Measurements from ENCODE around the gene SPAG17.

The SPAG17 gene

GRCh38 chr1:118008011-118008410 lies 177.0 kb downstream of the SPAG17 start:
- Histone ChIP-seq H3K4me1 (ENCODE audit: control insufficient read depth, insufficient read depth, low read length) (no peaks in the 10 kb centered on the region), H3K27me3 (ENCODE audit: control insufficient read depth, insufficient read depth, low read length) (no peaks in the 10 kb centered on the region), H3K9ac (ENCODE audit: low read depth, low read length) (no peak overlapping the region)

DNA sequence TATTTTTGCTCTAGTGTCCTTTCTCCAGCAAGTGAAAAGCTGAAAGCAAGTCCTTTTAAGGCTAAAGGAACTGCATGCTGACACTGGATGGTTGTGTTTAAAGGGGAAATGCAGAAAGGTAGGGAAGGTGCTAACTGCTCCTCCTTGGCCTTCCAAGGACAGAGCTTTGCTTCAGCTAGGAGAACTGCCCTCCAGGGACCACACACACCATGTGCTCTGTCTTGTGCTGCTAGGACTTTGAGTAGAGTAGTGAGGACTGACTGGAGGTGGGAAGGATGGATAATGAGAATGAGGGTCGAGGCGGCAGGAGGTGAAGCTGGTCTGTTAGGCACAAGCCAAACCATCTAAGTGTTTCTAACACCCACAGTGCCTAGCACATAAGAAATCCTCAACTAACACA lies 177.6 kb downstream of the SPAG17 start:
- no peaks in the 10 kb centered on the region for H3K4me1 ChIP-seq (ENCODE audit: control insufficient read depth, insufficient read depth, low read length)
- no peaks in the 10 kb centered on the region for H3K9me3 ChIP-seq (ENCODE audit: control insufficient read depth, insufficient read depth, low read length)
- no peak overlapping the region for H3K9ac ChIP-seq (ENCODE audit: low read depth, low read length)
- no peaks in the 10 kb centered on the region for H3K36me3 ChIP-seq (ENCODE audit: control insufficient read depth, insufficient read depth, low read length)
- no peak overlapping the region for H3K4me3 ChIP-seq (ENCODE audit: low read depth, low read length)
- H3K27me3 ChIP-seq (ENCODE audit: control insufficient read depth, insufficient read depth, low read length): no peaks in the 10 kb centered on the region

More at GRCh38 chr1:118008011-118008410, 177.0 kb downstream of the SPAG17 start:
- no peaks in the 10 kb centered on the region for H3K36me3 ChIP-seq (ENCODE audit: control insufficient read depth, insufficient read depth, low read length)
- H3K4me3 ChIP-seq (ENCODE audit: low read depth, low read length): no peak overlapping the region
- H3K9me3 ChIP-seq (ENCODE audit: control insufficient read depth, insufficient read depth, low read length): no peaks in the 10 kb centered on the region

DNA sequence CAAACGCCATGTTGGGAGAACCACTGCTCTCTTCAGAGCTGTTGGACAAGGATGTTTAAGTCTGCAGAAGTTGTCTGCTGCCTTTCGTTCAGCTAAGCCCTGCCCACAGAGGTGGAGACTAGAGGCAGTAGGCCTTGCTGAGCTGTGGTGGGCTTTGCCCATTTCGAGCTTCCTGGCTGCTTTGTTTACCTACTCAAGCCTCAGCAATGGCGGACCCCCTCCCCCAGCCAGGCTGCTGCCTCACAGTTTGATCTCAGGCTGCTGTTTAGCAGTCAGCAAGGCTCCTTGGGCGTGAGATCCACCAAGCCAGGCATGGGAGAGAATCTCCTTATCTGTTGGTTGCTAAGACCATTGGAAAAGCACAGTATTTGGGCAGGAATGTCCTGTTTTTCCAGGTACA lies 180.7 kb downstream of the SPAG17 start:
- Histone ChIP-seq H3K4me1 (ENCODE audit: control insufficient read depth, insufficient read depth, low read length) (no peaks in the 10 kb centered on the region), H3K9me3 (ENCODE audit: control insufficient read depth, insufficient read depth, low read length) (no peaks in the 10 kb centered on the region), H3K36me3 (ENCODE audit: control insufficient read depth, insufficient read depth, low read length) (no peaks in the 10 kb centered on the region), H3K4me3 (ENCODE audit: low read depth, low read length) (no peak overlapping the region), H3K9ac (ENCODE audit: low read depth, low read length) (no peak overlapping the region), H3K27me3 (ENCODE audit: control insufficient read depth, insufficient read depth, low read length) (no peaks in the 10 kb centered on the region)

- no peaks in the 10 kb centered on the region for H3K36me3 ChIP-seq (ENCODE audit: control insufficient read depth, insufficient read depth, low read length)
- no peak overlapping the region for H3K9ac ChIP-seq (ENCODE audit: low read depth, low read length)
- H3K27me3 ChIP-seq (ENCODE audit: control insufficient read depth, insufficient read depth, low read length): no peaks in the 10 kb centered on the region
- no peaks in the 10 kb centered on the region for H3K9me3 ChIP-seq (ENCODE audit: control insufficient read depth, insufficient read depth, low read length)
- no peak overlapping the region for H3K4me3 ChIP-seq (ENCODE audit: low read depth, low read length)
- H3K4me1 ChIP-seq (ENCODE audit: control insufficient read depth, insufficient read depth, low read length): no peaks in the 10 kb centered on the region
Observed at GRCh38 chr1:117985973-117986372, 199.1 kb downstream of the SPAG17 start.

GRCh38 chr1:117985239-117985638 lies 199.8 kb downstream of the SPAG17 start:
- Histone ChIP-seq H3K9me3 (ENCODE audit: control insufficient read depth, insufficient read depth, low read length) (no peaks in the 10 kb centered on the region), H3K4me1 (ENCODE audit: control insufficient read depth, insufficient read depth, low read length) (no peaks in the 10 kb centered on the region), H3K27me3 (ENCODE audit: control insufficient read depth, insufficient read depth, low read length) (no peaks in the 10 kb centered on the region)

DNA sequence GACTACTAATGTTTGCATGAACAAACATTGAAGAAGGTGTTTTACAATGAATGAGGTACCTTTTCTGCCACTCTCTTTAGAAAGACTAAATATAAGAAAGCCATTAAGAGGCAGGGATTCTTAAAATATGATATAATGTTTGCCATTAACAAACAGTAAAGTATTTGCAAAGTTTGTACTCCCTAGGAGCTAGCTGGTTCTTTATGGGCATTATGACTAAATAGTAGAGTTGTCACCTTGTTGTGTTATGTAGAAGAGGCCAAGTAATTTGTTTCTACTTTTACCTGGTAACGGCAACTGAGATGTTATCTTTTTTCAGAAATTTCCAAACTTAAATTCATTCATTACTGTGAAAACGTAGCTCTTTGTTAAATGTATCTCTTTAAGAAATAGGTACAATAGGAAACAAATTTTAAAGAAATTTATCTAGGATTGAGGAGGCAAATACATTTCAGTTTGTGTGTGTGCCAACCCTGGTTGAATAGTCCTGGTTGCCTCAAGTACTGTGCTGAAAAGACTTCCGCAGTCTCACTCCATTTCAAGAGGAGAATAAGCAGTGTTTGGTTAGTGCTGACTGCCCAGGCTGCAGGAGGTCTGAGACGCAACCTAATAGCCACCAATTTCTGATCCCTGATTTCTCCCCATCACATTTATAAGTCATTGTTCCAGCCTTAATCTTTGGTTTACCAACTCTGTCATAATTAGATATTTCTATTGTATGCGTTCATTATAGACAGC lies 203.4 kb downstream of the SPAG17 start:
- H3K9ac ChIP-seq (ENCODE audit: low read depth, low read length): no peak overlapping the region
- H3K4me1 ChIP-seq (ENCODE audit: control insufficient read depth, insufficient read depth, low read length): no peaks in the 10 kb centered on the region
- no peaks in the 10 kb centered on the region for H3K9me3 ChIP-seq (ENCODE audit: control insufficient read depth, insufficient read depth, low read length)
- no peak overlapping the region for H3K4me3 ChIP-seq (ENCODE audit: low read depth, low read length)
- no peaks in the 10 kb centered on the region for H3K27me3 ChIP-seq (ENCODE audit: control insufficient read depth, insufficient read depth, low read length)
- no peaks in the 10 kb centered on the region for H3K36me3 ChIP-seq (ENCODE audit: control insufficient read depth, insufficient read depth, low read length)

More at GRCh38 chr1:117985239-117985638, 199.8 kb downstream of the SPAG17 start:
- Histone ChIP-seq H3K36me3 (ENCODE audit: control insufficient read depth, insufficient read depth, low read length) (no peaks in the 10 kb centered on the region), H3K4me3 (ENCODE audit: low read depth, low read length) (no peak overlapping the region), H3K9ac (ENCODE audit: low read depth, low read length) (no peak overlapping the region)

- no peaks in the 10 kb centered on the region for H3K36me3 ChIP-seq (ENCODE audit: control insufficient read depth, insufficient read depth, low read length)
Observed at GRCh38 chr1:117976381-117976780, 208.6 kb downstream of the SPAG17 start.

DNA sequence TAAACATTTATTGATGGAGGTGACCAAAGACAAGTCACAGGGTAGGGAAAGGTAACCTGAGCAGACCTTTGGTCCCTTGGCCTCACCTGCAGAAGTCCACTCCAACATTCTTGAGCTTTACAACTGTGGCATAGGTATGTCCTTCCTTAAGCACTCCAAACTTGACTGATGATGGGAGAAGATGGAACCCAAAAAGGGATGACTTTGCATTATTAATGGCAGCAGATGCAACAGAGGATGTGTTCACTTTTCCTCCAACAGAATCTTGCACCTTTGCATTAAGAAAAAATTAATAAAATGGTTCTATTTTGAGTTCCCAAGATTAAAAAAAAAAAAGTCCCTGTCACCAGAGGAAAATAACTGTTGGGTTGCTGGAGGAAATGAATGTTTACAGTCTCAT lies 213.3 kb downstream of the SPAG17 start:
- H3K9ac ChIP-seq (ENCODE audit: low read depth, low read length): no peak overlapping the region
- no peaks in the 10 kb centered on the region for H3K9me3 ChIP-seq (ENCODE audit: control insufficient read depth, insufficient read depth, low read length)
- H3K36me3 ChIP-seq (ENCODE audit: control insufficient read depth, insufficient read depth, low read length): no peaks in the 10 kb centered on the region
- H3K27me3 ChIP-seq (ENCODE audit: control insufficient read depth, insufficient read depth, low read length): no peaks in the 10 kb centered on the region
- no peak overlapping the region for H3K4me3 ChIP-seq (ENCODE audit: low read depth, low read length)
- no peaks in the 10 kb centered on the region for H3K4me1 ChIP-seq (ENCODE audit: control insufficient read depth, insufficient read depth, low read length)

More at GRCh38 chr1:117976381-117976780, 208.6 kb downstream of the SPAG17 start:
- Histone ChIP-seq H3K9ac (ENCODE audit: low read depth, low read length) (no peak overlapping the region), H3K4me3 (ENCODE audit: low read depth, low read length) (no peak overlapping the region), H3K9me3 (ENCODE audit: control insufficient read depth, insufficient read depth, low read length) (no peaks in the 10 kb centered on the region), H3K4me1 (ENCODE audit: control insufficient read depth, insufficient read depth, low read length) (no peaks in the 10 kb centered on the region), H3K27me3 (ENCODE audit: control insufficient read depth, insufficient read depth, low read length) (no peaks in the 10 kb centered on the region)

- H3K36me3 ChIP-seq (ENCODE audit: control insufficient read depth, insufficient read depth, low read length): no peaks in the 10 kb centered on the region
- H3K9ac ChIP-seq (ENCODE audit: low read depth, low read length): no peak overlapping the region
- no peaks in the 10 kb centered on the region for H3K9me3 ChIP-seq (ENCODE audit: control insufficient read depth, insufficient read depth, low read length)
- no peaks in the 10 kb centered on the region for H3K27me3 ChIP-seq (ENCODE audit: control insufficient read depth, insufficient read depth, low read length)
- H3K4me3 ChIP-seq (ENCODE audit: low read depth, low read length): no peak overlapping the region
- H3K4me1 ChIP-seq (ENCODE audit: control insufficient read depth, insufficient read depth, low read length): no peaks in the 10 kb centered on the region
Observed at GRCh38 chr1:117970252-117970651, 214.8 kb downstream of the SPAG17 start.

DNA sequence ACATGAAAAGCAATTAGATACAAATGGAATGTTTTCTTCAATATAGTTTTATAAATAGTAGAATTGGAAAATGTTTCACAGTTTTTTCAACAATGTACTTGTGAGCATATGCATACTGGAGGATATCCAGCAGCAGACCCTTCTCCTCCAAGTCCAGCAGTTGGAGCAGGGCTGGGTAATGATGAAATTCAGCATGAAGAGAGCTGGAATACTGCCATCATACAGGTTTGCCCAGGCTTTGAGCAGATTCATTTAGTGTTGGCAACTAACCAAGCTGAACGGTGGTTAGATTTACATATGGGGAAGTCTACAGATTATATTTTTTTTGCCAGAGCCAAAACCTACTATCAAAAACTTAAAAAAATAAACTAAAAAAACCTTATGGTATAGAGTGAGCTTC lies 217.1 kb downstream of the SPAG17 start:
- Histone ChIP-seq H3K9me3 (ENCODE audit: control insufficient read depth, insufficient read depth, low read length) (no peaks in the 10 kb centered on the region), H3K9ac (ENCODE audit: low read depth, low read length) (no peak overlapping the region), H3K27me3 (ENCODE audit: control insufficient read depth, insufficient read depth, low read length) (no peaks in the 10 kb centered on the region), H3K36me3 (ENCODE audit: control insufficient read depth, insufficient read depth, low read length) (no peaks in the 10 kb centered on the region), H3K4me1 (ENCODE audit: control insufficient read depth, insufficient read depth, low read length) (no peaks in the 10 kb centered on the region), H3K4me3 (ENCODE audit: low read depth, low read length) (no peak overlapping the region)

GRCh38 chr1:117967477-117967876 lies 217.6 kb downstream of the SPAG17 start:
- Histone ChIP-seq H3K36me3 (ENCODE audit: control insufficient read depth, insufficient read depth, low read length) (no peaks in the 10 kb centered on the region), H3K27me3 (ENCODE audit: control insufficient read depth, insufficient read depth, low read length) (no peaks in the 10 kb centered on the region), H3K9ac (ENCODE audit: low read depth, low read length) (no peak overlapping the region), H3K4me1 (ENCODE audit: control insufficient read depth, insufficient read depth, low read length) (no peaks in the 10 kb centered on the region), H3K9me3 (ENCODE audit: control insufficient read depth, insufficient read depth, low read length) (no peaks in the 10 kb centered on the region), H3K4me3 (ENCODE audit: low read depth, low read length) (no peak overlapping the region)

- Histone ChIP-seq H3K9me3 (ENCODE audit: control insufficient read depth, insufficient read depth, low read length) (no peaks in the 10 kb centered on the region), H3K27me3 (ENCODE audit: control insufficient read depth, insufficient read depth, low read length) (no peaks in the 10 kb centered on the region), H3K4me3 (ENCODE audit: low read depth, low read length) (no peak overlapping the region), H3K9ac (ENCODE audit: low read depth, low read length) (no peak overlapping the region), H3K4me1 (ENCODE audit: control insufficient read depth, insufficient read depth, low read length) (no peaks in the 10 kb centered on the region), H3K36me3 (ENCODE audit: control insufficient read depth, insufficient read depth, low read length) (no peaks in the 10 kb centered on the region)
Observed at GRCh38 chr1:117964290-117965038, 220.6 kb downstream of the SPAG17 start.

Data from iPS-15b (cell line).